Spinal cord (tissue), 10 donors: ENCODE results near the gene PRR20G. TPM values are rescaled to one million over a fixed set of nuclear protein-coding genes. Genes with fewer than 3 reads are reported as not detected.

ENCODE experiments used
- DNase-seq, 6 donors: peaks; one replicate each; pipeline versions ENCODE4 v3.0.0 to v3.0.0-alpha.2; 2013 to 2015; ENCODE audit warnings: low spot score in 6 of 6, low read depth in 4 of 6
- H3K27ac ChIP-seq: one replicate; pipeline ENCODE4 v1.5.1; 2013; ENCODE audit warnings: low read depth, low read length, control low read depth
- H3K27me3 ChIP-seq: one replicate; pipeline ENCODE4 v1.6.1; 2013; ENCODE audit warnings: low read length; ENCODE audit not compliant: control insufficient read depth, insufficient read depth
- H3K36me3 ChIP-seq: one replicate; pipeline ENCODE4 v1.6.1; 2013; ENCODE audit warnings: low read length; ENCODE audit not compliant: control insufficient read depth, insufficient read depth
- H3K4me1 ChIP-seq: one replicate; pipeline ENCODE4 v1.6.1; 2013; ENCODE audit warnings: low read length; ENCODE audit not compliant: control insufficient read depth, insufficient read depth
- H3K4me3 ChIP-seq: one replicate; pipeline ENCODE4 v1.5.1; 2013; ENCODE audit warnings: low read depth, low read length, control low read depth
- H3K9me3 ChIP-seq: one replicate; pipeline ENCODE4 v1.6.1; 2013; ENCODE audit warnings: low read length; ENCODE audit not compliant: control insufficient read depth, insufficient read depth
- whole genome bisulfite sequencing: methylation state at CpG from one replicate; pipeline ENCODE4 v1.1.5; 2013; ENCODE audit warnings: missing lambda C conversion rate; ENCODE audit not compliant: insufficient coverage; 5-methylcytosine and 5-hydroxymethylcytosine counted together
- polyA plus RNA-seq, 2 donors: library from polyadenylated mRNA; unstranded; fragments of 120-200 nt; gene quantifications; one replicate each; pipeline ENCODE4 v1.2.1, GENCODE V29; 2013; ENCODE audit not compliant: insufficient read length in 2 of 2
- small RNA-seq: library from RNA; depleted of rRNA; stranded (forward); fragments of <200 nt; gene quantifications from one replicate; pipeline ENCODE3, GENCODE V24; 2014; ENCODE audit warnings: low replicate concordance
- total RNA-seq, 2 donors: library from RNA; depleted of rRNA in 1 of 2; stranded (reverse); fragments of 120-200 nt in 1 of 2; fragments of >200 nt in 1 of 2; gene quantifications; one replicate each; pipeline versions ENCODE4 v1.2.3 to v1.2.4, GENCODE V29; 2013 to 2014
- donor health status: healthy.

The PRR20G gene
- total and polyA plus RNA-seq, 4 donors = not detected

DNA sequence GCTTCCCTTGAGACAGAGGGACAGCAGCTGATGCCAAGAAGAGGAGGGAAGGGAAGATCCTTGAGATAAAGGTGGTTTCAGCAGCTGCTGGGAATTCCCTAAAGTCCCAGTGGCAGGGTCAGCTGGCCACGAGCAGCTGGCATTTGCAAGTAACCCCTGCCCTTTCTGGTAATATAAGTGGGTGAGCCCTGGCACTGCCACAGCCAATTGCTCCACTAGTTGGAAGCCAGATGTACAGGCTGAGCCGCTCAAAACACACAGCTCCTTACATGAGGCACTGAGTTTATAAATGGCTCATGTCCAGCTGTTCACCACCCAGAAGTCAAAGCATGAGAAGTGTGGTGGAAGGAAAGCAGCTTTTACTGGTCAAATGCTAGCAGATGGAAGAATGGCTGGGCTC lies 35.4 kb downstream of the PRR20G start:
- Histone ChIP-seq H3K4me3 (no peak overlapping the region), H3K9me3 (peaks cover 1% of the 10 kb centered on the region), H3K27me3 (no peaks in the 10 kb centered on the region), H3K27ac (no peak overlapping the region), H3K4me1 (peaks cover 8% of the 10 kb centered on the region), H3K36me3 (no peaks in the 10 kb centered on the region)
- no peak for DNase-seq
- WGBS = 40% methylated on average over 1 of the region's 2 CpGs

DNA sequence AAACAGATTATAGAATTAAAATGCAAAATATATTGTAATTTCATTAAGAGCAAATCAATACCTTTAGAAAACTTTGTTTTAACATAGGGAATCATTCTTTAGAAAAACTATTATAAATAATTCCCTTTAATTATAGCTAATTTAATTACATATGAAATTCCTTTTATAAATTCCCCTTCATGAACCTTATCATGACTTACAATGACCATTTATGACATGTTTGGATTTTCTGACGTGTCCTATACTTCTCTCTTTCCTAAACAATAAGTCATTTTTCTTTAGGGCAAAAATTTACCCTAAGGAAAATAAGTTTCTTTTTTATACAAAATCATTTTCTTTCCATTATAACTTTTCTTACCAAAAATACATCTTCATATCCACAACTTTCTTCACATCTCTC lies 37.8 kb downstream of the PRR20G start:
- H3K4me1 ChIP-seq = peaks cover 8% of the 10 kb centered on the region
- H3K36me3 ChIP-seq = no peaks in the 10 kb centered on the region
- no peak overlapping the region for H3K27ac ChIP-seq
- 43% methylated on average over 1 of the region's 1 CpG for WGBS
- no peaks in the 10 kb centered on the region for H3K27me3 ChIP-seq
- H3K9me3 ChIP-seq = peaks cover 2% of the 10 kb centered on the region
- H3K4me3 ChIP-seq = no peak overlapping the region
- no peak for DNase-seq

DNA sequence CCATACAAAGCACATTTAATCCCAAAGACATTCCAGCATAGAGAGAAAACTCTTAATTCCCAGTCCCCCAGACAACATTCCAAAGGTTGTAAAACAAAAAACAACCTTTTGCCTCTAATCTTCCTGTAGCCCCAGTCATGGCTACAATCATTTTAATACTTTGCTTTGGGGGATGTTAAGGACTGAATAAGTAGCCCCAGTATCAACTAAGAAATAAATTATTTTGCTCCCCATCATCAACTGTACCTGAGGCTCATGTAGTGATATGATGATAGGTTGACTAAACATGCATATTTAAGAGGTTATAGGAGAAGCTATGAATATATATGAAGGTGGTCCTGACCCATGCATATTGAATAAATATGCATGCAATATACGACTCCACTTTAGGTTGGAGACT lies 40.6 kb downstream of the PRR20G start:
- Histone ChIP-seq H3K27me3 (no peaks in the 10 kb centered on the region), H3K36me3 (no peaks in the 10 kb centered on the region), H3K9me3 (peaks cover 2% of the 10 kb centered on the region), H3K4me3 (no peak overlapping the region), H3K27ac (no peak overlapping the region), H3K4me1 (no peaks in the 10 kb centered on the region)
- WGBS = 100% methylated on average over 1 of the region's 1 CpG
- DNase-seq = no peak

DNA sequence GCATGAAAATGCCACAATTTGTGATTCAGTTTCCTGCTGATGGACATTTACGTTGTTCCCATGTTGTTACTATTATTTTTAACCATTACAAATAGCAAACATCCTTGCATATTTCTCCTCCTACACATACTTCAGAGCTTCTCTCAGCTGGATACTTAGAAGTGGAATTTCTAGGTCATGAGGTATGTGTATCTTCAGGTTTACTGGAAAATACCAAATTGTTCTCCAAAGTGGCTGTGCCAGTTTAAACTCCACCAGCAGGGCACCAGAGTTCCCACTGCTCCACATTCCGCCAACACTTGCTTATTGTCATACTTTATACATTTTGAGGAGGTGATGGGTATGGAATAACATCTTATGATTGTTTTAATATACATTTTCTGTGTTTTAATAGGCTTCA lies 49.2 kb downstream of the PRR20G start:
- DNase-seq = no peak
- Histone ChIP-seq H3K4me3 (no peak overlapping the region), H3K36me3 (no peaks in the 10 kb centered on the region), H3K4me1 (no peaks in the 10 kb centered on the region), H3K27ac (no peak overlapping the region), H3K9me3 (no peaks in the 10 kb centered on the region), H3K27me3 (no peaks in the 10 kb centered on the region)
- WGBS = 100% methylated on average over 1 of the region's 2 CpGs

DNA sequence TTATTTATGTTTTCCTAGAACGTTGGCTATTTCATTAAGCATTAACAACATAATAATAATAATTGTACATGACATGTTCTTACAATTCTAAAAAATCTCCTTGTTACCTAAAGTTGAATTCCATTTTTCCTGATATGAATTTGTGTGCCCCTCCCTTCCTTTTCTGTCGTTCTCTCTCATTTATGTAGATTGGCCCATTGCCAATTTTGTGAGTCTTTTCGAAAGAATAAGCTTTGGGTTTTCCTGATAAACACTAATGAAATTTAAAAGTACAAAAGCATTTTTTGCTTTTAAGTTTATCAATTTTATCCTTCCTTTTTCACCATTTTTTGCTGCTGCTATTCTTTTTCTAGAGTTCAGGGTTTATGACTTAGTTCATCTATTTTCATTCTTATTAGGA lies 50.0 kb downstream of the PRR20G start:
- no peaks in the 10 kb centered on the region for H3K9me3 ChIP-seq
- no CpG with 5 or more reads among the region's 3 CpGs for WGBS

DNA sequence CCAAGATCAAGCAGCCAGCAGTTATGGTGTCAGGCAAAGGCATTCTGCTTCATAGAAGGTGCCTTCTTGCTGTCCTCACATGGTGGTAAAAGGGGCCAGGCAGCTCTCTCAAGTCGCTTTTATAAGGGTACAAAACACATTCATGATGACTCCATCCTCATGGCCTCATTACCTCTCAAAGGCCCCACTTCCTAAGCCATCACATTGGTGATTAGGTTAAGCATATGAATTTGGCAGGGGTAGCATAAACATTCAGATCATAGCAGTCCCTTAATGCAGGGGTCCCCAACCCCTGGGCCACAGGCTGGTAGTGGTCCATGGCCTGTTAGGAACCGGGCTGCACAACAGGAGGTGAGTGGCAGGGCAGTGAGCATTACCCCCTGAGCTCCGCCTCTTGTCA lies 52.1 kb downstream of the PRR20G start:
- Histone ChIP-seq H3K36me3 (no peaks in the 10 kb centered on the region), H3K9me3 (no peaks in the 10 kb centered on the region), H3K27me3 (no peaks in the 10 kb centered on the region), H3K4me1 (no peaks in the 10 kb centered on the region), H3K27ac (no peak overlapping the region), H3K4me3 (no peak overlapping the region)
- WGBS = 88% methylated on average over 2 of the region's 3 CpGs
- DNase-seq = no peak

More for the DNA sequence above, 50.0 kb downstream of the PRR20G start:
- no peaks in the 10 kb centered on the region for H3K36me3 ChIP-seq
- no peak for DNase-seq
- H3K4me1 ChIP-seq = no peaks in the 10 kb centered on the region
- H3K27ac ChIP-seq = no peak overlapping the region
- no peaks in the 10 kb centered on the region for H3K27me3 ChIP-seq
- H3K4me3 ChIP-seq = no peak overlapping the region

DNA sequence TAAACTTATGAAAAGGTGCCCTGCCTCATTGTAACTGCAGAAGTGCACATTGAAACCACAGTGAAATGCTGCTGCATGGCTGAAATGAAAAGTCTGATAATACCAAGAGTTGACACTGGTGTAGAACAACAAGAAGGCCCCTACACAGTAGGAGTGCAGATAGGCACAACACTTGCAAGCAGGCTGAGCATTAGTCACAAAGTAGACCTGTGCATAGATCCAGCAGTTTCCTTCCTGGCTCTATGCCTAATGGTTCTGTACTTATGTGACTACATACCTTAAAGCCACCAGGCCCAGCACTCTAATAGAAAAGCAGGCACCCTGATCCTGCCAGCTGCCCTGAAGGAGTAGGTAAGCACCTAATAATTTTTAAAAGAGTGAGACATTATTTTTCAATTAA lies 53.1 kb downstream of the PRR20G start:
- no peak for DNase-seq
- no peaks in the 10 kb centered on the region for H3K9me3 ChIP-seq
- no peak overlapping the region for H3K4me3 ChIP-seq
- H3K36me3 ChIP-seq = no peaks in the 10 kb centered on the region
- H3K27me3 ChIP-seq = no peaks in the 10 kb centered on the region
- H3K4me1 ChIP-seq = no peaks in the 10 kb centered on the region
- no peak overlapping the region for H3K27ac ChIP-seq

Small RNA genes within 50 kb of the gene (small RNA-seq; reads per million reads assigned to genes)
- not detected for gene RNU6-1047P

Other genes starting within 250 kb of the PRR20G start
- not detected for gene PRR23E, start 94.9 kb downstream of the PRR20G start, total RNA-seq
- gene PRR23E, start 94.9 kb downstream of the PRR20G start, polyA plus RNA-seq = not detected